ENCODE data around the gene VPS13C. TPM values are rescaled to one million over a fixed set of nuclear protein-coding genes. Genes with fewer than 3 reads are reported as not detected.

VPS13C gene
- total RNA-seq, 1 experiment from 2014 or later: 18.6 TPM

DNA sequence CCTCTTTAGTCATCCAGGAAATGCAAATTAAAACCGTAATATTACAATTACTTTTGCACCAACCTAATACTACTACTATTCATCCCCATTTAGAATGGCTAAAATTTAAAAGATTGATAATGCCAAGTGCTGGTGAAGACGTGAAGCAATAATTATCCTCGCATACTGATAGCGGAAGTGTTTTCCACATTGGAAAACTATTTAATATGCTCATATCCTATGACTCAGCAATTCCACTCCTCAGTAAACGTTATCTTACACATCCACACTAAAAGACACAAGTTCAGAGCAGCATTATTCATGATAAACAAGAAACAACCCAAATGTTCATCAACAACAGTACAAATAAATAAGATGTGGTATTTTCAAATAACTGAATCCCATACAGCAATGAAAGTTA is 70.6 kb downstream of the VPS13C start:
- Histone ChIP-seq H2AFZ (ENCODE audit: low read depth, low read length, poor library complexity, severe bottlenecking) (no peak overlapping the region), H3K79me2 (ENCODE audit: insufficient read depth, low read length) (no peaks in the 10 kb centered on the region), H3K9ac (ENCODE audit: low read length) (no peak overlapping the region), H3K4me2 (ENCODE audit: low read length) (no peak overlapping the region), H3K9me2 (ENCODE audit: insufficient read depth) (no peaks in the 10 kb centered on the region), H3K9me3 (ENCODE audit: control insufficient read depth in 1 of 2, insufficient read depth in 1 of 2, low read depth in 1 of 2, low read length in 2 of 2) (no peaks in the 10 kb centered on the region), H3K36me3 (ENCODE audit: control insufficient read depth in 1 of 2, insufficient read depth in 2 of 2, low read length in 2 of 2) (no peaks in the 10 kb centered on the region), H3K4me3 (replicated peaks in 1 of 2; ENCODE audit: low read depth in 1 of 2, low read length in 2 of 2) (no peak overlapping the region), H3K4me1 (ENCODE audit: control insufficient read depth in 1 of 2, insufficient read depth in 2 of 2, low read length in 2 of 2) (no peaks in the 10 kb centered on the region), H4K20me1 (ENCODE audit: insufficient read depth) (no peaks in the 10 kb centered on the region), H3K27ac (ENCODE audit: low read depth, low read length) (no peak overlapping the region), H3K27me3 (ENCODE audit: insufficient read depth, low read length) (no peaks in the 10 kb centered on the region)
- ChIA-PET CTCF (no interaction called here), RAD21 (ENCODE audit: low non-redundant PET in 1 of 2, low total read pairs in 2 of 2, uncharacterized antibody in 2 of 2, unreplicated experiment in 2 of 2) (no interaction called here), POLR2A (no interaction called here)
- no TSS peak for BruUV-seq (replicated peaks)
- DNase-seq (ENCODE audit: low read depth, low spot score) (no peak), ATAC-seq (no peak)
- intact Hi-C loops (cut with micrococcal nuclease): no loop called here
- TF ChIP-seq CEBPB (IDR thresholded peaks at IDR 0.05; ENCODE audit: low read depth) (no peak), EZH2 (IDR thresholded peaks at IDR 0.05) (no peak), SIN3A (IDR thresholded peaks at IDR 0.05; ENCODE audit: low read depth) (no peak), ZFX (IDR thresholded peaks at IDR 0.05) (no peak), POLR2A (IDR thresholded peaks at IDR 0.05; ENCODE audit: borderline replicate concordance, extremely low read depth, insufficient read depth, insufficient read length) (no peak)
- TF ChIP-seq, protein P1, sequence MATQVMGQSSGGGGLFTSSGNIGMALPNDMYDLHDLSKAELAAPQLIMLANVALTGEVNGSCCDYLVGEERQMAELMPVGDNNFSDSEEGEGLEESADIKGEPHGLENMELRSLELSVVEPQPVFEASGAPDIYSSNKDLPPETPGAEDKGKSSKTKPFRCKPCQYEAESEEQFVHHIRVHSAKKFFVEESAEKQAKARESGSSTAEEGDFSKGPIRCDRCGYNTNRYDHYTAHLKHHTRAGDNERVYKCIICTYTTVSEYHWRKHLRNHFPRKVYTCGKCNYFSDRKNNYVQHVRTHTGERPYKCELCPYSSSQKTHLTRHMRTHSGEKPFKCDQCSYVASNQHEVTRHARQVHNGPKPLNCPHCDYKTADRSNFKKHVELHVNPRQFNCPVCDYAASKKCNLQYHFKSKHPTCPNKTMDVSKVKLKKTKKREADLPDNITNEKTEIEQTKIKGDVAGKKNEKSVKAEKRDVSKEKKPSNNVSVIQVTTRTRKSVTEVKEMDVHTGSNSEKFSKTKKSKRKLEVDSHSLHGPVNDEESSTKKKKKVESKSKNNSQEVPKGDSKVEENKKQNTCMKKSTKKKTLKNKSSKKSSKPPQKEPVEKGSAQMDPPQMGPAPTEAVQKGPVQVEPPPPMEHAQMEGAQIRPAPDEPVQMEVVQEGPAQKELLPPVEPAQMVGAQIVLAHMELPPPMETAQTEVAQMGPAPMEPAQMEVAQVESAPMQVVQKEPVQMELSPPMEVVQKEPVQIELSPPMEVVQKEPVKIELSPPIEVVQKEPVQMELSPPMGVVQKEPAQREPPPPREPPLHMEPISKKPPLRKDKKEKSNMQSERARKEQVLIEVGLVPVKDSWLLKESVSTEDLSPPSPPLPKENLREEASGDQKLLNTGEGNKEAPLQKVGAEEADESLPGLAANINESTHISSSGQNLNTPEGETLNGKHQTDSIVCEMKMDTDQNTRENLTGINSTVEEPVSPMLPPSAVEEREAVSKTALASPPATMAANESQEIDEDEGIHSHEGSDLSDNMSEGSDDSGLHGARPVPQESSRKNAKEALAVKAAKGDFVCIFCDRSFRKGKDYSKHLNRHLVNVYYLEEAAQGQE (IDR thresholded peaks at IDR 0.05; ENCODE audit: low read depth): no peak

- H4K20me1 ChIP-seq (ENCODE audit: insufficient read depth): no peaks in the 10 kb centered on the region
- no TSS peak for BruUV-seq (replicated peaks)
- no peak overlapping the region for H3K4me3 ChIP-seq (replicated peaks in 1 of 2; ENCODE audit: low read depth in 1 of 2, low read length in 2 of 2)
- H3K9me3 ChIP-seq (ENCODE audit: control insufficient read depth in 1 of 2, insufficient read depth in 1 of 2, low read depth in 1 of 2, low read length in 2 of 2): no peaks in the 10 kb centered on the region
- ATAC-seq (no peak), DNase-seq (ENCODE audit: low read depth, low spot score) (no peak)
- no peaks in the 10 kb centered on the region for H3K79me2 ChIP-seq (ENCODE audit: insufficient read depth, low read length)
- CTCF ChIA-PET: no interaction called here
- RAD21 ChIA-PET (ENCODE audit: low non-redundant PET in 1 of 2, low total read pairs in 2 of 2, uncharacterized antibody in 2 of 2, unreplicated experiment in 2 of 2): no interaction called here
- POLR2A ChIA-PET: no interaction called here
- H3K4me1 ChIP-seq (ENCODE audit: control insufficient read depth in 1 of 2, insufficient read depth in 2 of 2, low read length in 2 of 2): no peaks in the 10 kb centered on the region
- no peak overlapping the region for H3K27ac ChIP-seq (ENCODE audit: low read depth, low read length)
- H3K4me2 ChIP-seq (ENCODE audit: low read length): no peak overlapping the region
- no peak overlapping the region for H3K9ac ChIP-seq (ENCODE audit: low read length)
- no peak overlapping the region for H2AFZ ChIP-seq (ENCODE audit: low read depth, low read length, poor library complexity, severe bottlenecking)
- H3K9me2 ChIP-seq (ENCODE audit: insufficient read depth): no peaks in the 10 kb centered on the region
- no peaks in the 10 kb centered on the region for H3K27me3 ChIP-seq (ENCODE audit: insufficient read depth, low read length)
- H3K36me3 ChIP-seq (ENCODE audit: control insufficient read depth in 1 of 2, insufficient read depth in 2 of 2, low read length in 2 of 2): no peaks in the 10 kb centered on the region
- intact Hi-C loops (cut with micrococcal nuclease): no loop called here
- TF ChIP-seq SP1 (IDR thresholded peaks at IDR 0.05; ENCODE audit: low read depth) (no peak), EZH2phosphoT487 (IDR thresholded peaks at IDR 0.05; ENCODE audit: borderline replicate concordance) (no peak), ZFX (IDR thresholded peaks at IDR 0.05) (no peak), JUND (IDR thresholded peaks at IDR 0.05) (no peak), YY1 (IDR thresholded peaks at IDR 0.05; ENCODE audit: extremely low read depth, insufficient replicate concordance, low read depth, low read length) (no peak), SRF (IDR thresholded peaks at IDR 0.05; ENCODE audit: low read depth) (no peak), POLR2A (IDR thresholded peaks at IDR 0.05; ENCODE audit: borderline replicate concordance, extremely low read depth, insufficient read depth, insufficient read length) (no peak), EZH2 (IDR thresholded peaks at IDR 0.05) (no peak), SIN3A (IDR thresholded peaks at IDR 0.05; ENCODE audit: low read depth) (no peak), ZNF274 (IDR thresholded peaks at IDR 0.05; ENCODE audit: low read depth, low read length) (no peak)
- TF ChIP-seq, protein P2, sequence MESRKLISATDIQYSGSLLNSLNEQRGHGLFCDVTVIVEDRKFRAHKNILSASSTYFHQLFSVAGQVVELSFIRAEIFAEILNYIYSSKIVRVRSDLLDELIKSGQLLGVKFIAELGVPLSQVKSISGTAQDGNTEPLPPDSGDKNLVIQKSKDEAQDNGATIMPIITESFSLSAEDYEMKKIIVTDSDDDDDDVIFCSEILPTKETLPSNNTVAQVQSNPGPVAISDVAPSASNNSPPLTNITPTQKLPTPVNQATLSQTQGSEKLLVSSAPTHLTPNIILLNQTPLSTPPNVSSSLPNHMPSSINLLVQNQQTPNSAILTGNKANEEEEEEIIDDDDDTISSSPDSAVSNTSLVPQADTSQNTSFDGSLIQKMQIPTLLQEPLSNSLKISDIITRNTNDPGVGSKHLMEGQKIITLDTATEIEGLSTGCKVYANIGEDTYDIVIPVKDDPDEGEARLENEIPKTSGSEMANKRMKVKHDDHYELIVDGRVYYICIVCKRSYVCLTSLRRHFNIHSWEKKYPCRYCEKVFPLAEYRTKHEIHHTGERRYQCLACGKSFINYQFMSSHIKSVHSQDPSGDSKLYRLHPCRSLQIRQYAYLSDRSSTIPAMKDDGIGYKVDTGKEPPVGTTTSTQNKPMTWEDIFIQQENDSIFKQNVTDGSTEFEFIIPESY (IDR thresholded peaks at IDR 0.05; ENCODE audit: extremely low read depth, insufficient replicate concordance, low read length): no peak
- TF ChIP-seq, protein P3, sequence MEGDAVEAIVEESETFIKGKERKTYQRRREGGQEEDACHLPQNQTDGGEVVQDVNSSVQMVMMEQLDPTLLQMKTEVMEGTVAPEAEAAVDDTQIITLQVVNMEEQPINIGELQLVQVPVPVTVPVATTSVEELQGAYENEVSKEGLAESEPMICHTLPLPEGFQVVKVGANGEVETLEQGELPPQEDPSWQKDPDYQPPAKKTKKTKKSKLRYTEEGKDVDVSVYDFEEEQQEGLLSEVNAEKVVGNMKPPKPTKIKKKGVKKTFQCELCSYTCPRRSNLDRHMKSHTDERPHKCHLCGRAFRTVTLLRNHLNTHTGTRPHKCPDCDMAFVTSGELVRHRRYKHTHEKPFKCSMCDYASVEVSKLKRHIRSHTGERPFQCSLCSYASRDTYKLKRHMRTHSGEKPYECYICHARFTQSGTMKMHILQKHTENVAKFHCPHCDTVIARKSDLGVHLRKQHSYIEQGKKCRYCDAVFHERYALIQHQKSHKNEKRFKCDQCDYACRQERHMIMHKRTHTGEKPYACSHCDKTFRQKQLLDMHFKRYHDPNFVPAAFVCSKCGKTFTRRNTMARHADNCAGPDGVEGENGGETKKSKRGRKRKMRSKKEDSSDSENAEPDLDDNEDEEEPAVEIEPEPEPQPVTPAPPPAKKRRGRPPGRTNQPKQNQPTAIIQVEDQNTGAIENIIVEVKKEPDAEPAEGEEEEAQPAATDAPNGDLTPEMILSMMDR (IDR thresholded peaks at IDR 0.05 in 2 of 3, conservative IDR thresholded peaks at IDR 0.05 in 1 of 3; ENCODE audit: borderline replicate concordance in 1 of 3, insufficient read depth in 1 of 3, low read depth in 2 of 3, low read length in 2 of 3): no peak
Observed at GRCh38 chr15:61987824-61988223, 72.4 kb downstream of the VPS13C start.
